ENCODE data around the gene CYB5D1. TPM values are rescaled to one million over a fixed set of nuclear protein-coding genes. Genes with fewer than 3 reads are reported as not detected.

The CYB5D1 gene
- total RNA-seq, 1 donor from 2014 or later: 4.4 TPM

GRCh38 chr17:7850701-7851437 is 6.9 kb upstream of the CYB5D1 start:
- H3K27ac ChIP-seq: no peak overlapping the region
- no peak for DNase-seq (ENCODE audit: extremely low spot score in 2 of 2)
- no peaks in the 10 kb centered on the region for H3K27me3 ChIP-seq
- intact Hi-C loops (cut with DNase I): loop anchor here (5.0 kb wide), 1 partner anchor 36 kb away; the partner anchor contains the start of gene CHD3
- peaks cover 25% of the 10 kb centered on the region for H3K4me1 ChIP-seq
- no peak for TF ChIP-seq POLR2AphosphoS5 (IDR thresholded peaks at IDR 0.05; ENCODE audit: insufficient read depth in 1 of 2, low read depth in 1 of 2)
- no peak for TF ChIP-seq POLR2A (IDR thresholded peaks at IDR 0.05)
- TF ChIP-seq CTCF (IDR thresholded peaks at IDR 0.05): no peak
- H3K36me3 ChIP-seq: peaks cover 0 to 55% of the 10 kb centered on the region in 2 donors
- no peaks in the 10 kb centered on the region for H3K9me3 ChIP-seq
- H3K4me3 ChIP-seq: no peak overlapping the region

DNA sequence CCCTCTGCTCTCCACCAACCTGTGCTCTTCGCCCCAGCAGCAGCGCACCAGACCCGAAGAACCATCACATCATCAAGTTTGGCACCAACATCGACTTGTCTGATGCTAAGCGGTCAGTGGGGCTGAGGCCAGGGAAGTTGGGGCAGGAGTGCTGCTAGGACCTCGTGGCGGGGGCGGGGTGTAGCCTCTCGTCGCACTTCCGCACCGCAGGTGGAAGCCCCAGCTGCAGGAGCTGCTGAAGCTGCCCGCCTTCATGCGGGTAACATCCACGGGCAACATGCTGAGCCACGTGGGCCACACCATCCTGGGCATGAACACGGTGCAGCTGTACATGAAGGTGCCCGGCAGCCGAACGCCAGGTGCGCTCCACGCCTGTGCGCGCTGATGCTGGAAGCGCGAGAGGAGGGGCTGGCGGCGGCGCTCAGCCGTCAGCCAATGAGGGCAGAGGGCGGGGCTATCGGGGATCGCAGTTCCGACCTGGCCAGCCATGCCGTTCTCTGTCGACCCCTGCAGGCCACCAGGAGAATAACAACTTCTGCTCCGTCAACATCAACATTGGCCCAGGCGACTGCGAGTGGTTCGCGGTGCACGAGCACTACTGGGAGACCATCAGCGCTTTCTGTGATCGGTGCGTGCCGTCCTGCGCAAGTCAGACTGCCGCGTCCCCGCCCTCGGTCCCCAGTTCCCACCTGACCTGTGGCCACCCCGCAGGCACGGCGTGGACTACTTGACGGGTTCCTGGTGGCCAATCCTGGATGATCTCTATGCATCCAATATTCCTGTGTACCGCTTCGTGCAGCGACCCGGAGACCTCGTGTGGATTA is 6.2 kb upstream of the CYB5D1 start:
- H3K9me3 ChIP-seq: no peaks in the 10 kb centered on the region
- peak; percentile 90 to 96 for DNase-seq (ENCODE audit: extremely low spot score in 2 of 2)
- intact Hi-C loops (cut with DNase I): loop anchor here (5.0 kb wide), 1 partner anchor 36 kb away; the partner anchor contains the start of gene CHD3
- TF ChIP-seq POLR2A (IDR thresholded peaks at IDR 0.05): no peak
- peak; percentile 69 to 74 for TF ChIP-seq POLR2AphosphoS5 (IDR thresholded peaks at IDR 0.05; ENCODE audit: insufficient read depth in 1 of 2, low read depth in 1 of 2)
- TF ChIP-seq CTCF (IDR thresholded peaks at IDR 0.05): peak; percentile 95 to 99 (median 98)
- H3K4me3 ChIP-seq: peak overlapping the region in 1 of 2 donors; percentile 2
- peak overlapping the region; percentile 56 for H3K27ac ChIP-seq
- no peaks in the 10 kb centered on the region for H3K27me3 ChIP-seq
- peaks cover 0 to 48% of the 10 kb centered on the region in 2 donors for H3K36me3 ChIP-seq
- peaks cover 30% of the 10 kb centered on the region for H3K4me1 ChIP-seq

- TF ChIP-seq POLR2AphosphoS5 (IDR thresholded peaks at IDR 0.05; ENCODE audit: insufficient read depth in 1 of 2, low read depth in 1 of 2) (no peak), CTCF (IDR thresholded peaks at IDR 0.05) (no peak), POLR2A (IDR thresholded peaks at IDR 0.05) (no peak)
- Histone ChIP-seq H3K9me3 (no peaks in the 10 kb centered on the region), H3K4me1 (peaks cover 32% of the 10 kb centered on the region), H3K27ac (peak overlapping the region; percentile 56), H3K4me3 (no peak overlapping the region), H3K36me3 (peaks cover 0 to 42% of the 10 kb centered on the region in 2 donors), H3K27me3 (no peaks in the 10 kb centered on the region)
- intact Hi-C loops (cut with DNase I): loop anchor here (5.0 kb wide), 1 partner anchor 35 kb away; the partner anchor contains the start of gene CHD3
- no peak for DNase-seq (ENCODE audit: extremely low spot score in 2 of 2)
These were observed 5.5 kb upstream of the CYB5D1 start for GRCh38 chr17:7852262-7852670.

GRCh38 chr17:7852919-7853690 is 4.7 kb upstream of the CYB5D1 start:
- Histone ChIP-seq H3K4me3 (no peak overlapping the region), H3K9me3 (no peaks in the 10 kb centered on the region), H3K36me3 (peaks cover 0 to 33% of the 10 kb centered on the region in 2 donors), H3K27me3 (no peaks in the 10 kb centered on the region), H3K27ac (no peak overlapping the region), H3K4me1 (peaks cover 33% of the 10 kb centered on the region)
- TF ChIP-seq CTCF (IDR thresholded peaks at IDR 0.05) (no peak), POLR2A (IDR thresholded peaks at IDR 0.05) (no peak), POLR2AphosphoS5 (IDR thresholded peaks at IDR 0.05; ENCODE audit: insufficient read depth in 1 of 2, low read depth in 1 of 2) (no peak)
- intact Hi-C loops (cut with DNase I): loop anchor here (5.0 kb wide), 1 partner anchor 34 kb away; the partner anchor contains the start of gene CHD3
- DNase-seq (ENCODE audit: extremely low spot score in 2 of 2): peak in 1 of 2 donors; percentile 88

Measured in vagina (tissue), 2 donors.